ENCODE results near the gene RGS4. TPM values are rescaled to one million over a fixed set of nuclear protein-coding genes. Genes with fewer than 3 reads are reported as not detected.

RGS4 gene
- total RNA-seq (2022; extraction: Qiagen RNA extraction): 0.05 TPM in 1 of 5 replicates, not detected in the others

DNA sequence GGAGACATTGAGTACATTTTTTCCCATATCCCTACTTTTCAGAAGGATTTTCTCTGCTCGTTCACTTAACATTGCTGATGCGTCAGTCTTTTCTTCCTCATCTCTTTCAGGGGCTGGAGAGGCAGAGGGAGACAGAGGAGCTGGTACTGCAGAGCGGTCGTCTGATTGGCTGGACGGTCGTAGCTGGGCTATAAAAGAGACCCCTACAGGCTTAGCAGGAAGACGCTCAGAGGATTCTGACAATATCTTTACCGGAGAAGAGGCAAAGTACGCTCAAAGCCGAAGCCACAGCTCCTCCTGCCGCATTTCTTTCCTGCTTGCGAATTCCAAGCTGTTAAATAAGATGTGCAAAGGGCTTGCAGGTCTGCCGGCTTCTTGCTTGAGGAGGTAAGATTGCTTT lies at the start of gene RGS4:
Gene RGS4 (plus strand): TSS at position 220 of the 400 bp plus-strand sequence. CDS start 124 bp downstream, at position 344.

Other genes starting within 250 kb of the RGS4 start
- not detected in 5 replicates for gene CCDC190, start 208.2 kb upstream of the RGS4 start, total RNA-seq (2022; extraction: Qiagen RNA extraction)
- 0.40 to 1.7 TPM (median 0.91 TPM) in 5 replicates for gene RGS5, start 133.6 kb downstream of the RGS4 start, total RNA-seq (2022; extraction: Qiagen RNA extraction)

Data from A549 treated with Hydrocortisone at 1 μM for 4 hours (cell line).